ENCODE data around the gene ANAPC13.

ANAPC13 gene

DNA sequence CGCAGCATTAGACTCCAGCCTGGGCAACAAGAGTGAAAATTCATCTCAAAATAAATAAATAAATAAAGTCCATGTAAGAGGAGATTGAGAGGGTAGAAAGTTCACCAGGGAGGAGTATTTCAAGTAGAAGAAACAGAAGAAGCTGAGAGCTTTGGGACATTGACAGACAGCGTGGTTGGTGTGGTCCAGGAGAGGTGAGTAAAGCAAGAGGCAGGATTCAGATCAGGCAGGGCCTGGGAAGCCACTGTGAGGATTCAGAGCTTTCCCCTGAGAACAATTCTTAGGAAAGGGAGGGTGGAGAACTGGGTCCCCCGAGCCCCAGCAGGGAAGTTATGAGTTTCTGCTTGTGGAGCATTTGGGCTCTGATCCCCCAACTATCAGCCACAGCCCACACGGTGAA lies 57.4 kb downstream of the ANAPC13 start:
- no peaks in the 10 kb centered on the region for H3K9me3 ChIP-seq (ENCODE audit: insufficient read depth, low read length)
- no peak for TF ChIP-seq EZH2phosphoT487 (conservative IDR thresholded peaks at IDR 0.05; ENCODE audit: low read length)
- TF ChIP-seq, protein P1, sequence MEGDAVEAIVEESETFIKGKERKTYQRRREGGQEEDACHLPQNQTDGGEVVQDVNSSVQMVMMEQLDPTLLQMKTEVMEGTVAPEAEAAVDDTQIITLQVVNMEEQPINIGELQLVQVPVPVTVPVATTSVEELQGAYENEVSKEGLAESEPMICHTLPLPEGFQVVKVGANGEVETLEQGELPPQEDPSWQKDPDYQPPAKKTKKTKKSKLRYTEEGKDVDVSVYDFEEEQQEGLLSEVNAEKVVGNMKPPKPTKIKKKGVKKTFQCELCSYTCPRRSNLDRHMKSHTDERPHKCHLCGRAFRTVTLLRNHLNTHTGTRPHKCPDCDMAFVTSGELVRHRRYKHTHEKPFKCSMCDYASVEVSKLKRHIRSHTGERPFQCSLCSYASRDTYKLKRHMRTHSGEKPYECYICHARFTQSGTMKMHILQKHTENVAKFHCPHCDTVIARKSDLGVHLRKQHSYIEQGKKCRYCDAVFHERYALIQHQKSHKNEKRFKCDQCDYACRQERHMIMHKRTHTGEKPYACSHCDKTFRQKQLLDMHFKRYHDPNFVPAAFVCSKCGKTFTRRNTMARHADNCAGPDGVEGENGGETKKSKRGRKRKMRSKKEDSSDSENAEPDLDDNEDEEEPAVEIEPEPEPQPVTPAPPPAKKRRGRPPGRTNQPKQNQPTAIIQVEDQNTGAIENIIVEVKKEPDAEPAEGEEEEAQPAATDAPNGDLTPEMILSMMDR (IDR thresholded peaks at IDR 0.05; ENCODE audit: insufficient read depth, low read length, poor library complexity, severe bottlenecking), result no peak
- H3K36me3 ChIP-seq (ENCODE audit: low read length), result no peaks in the 10 kb centered on the region
- no peak overlapping the region for H3K9ac ChIP-seq (ENCODE audit: low read length)
- no peak overlapping the region for H3K27ac ChIP-seq (ENCODE audit: low read depth, low read length)
- no peaks in the 10 kb centered on the region for H3F3A ChIP-seq (ENCODE audit: insufficient read depth)
- H4K20me1 ChIP-seq (ENCODE audit: low read depth, low read length), result no peaks in the 10 kb centered on the region
- H3K4me3 ChIP-seq (ENCODE audit: insufficient read depth, low read length, poor library complexity, severe bottlenecking), result no peak overlapping the region
- H3K27me3 ChIP-seq (ENCODE audit: low read length), result no peaks in the 10 kb centered on the region
- H3K9me2 ChIP-seq (replicated peaks; ENCODE audit: insufficient read depth, low read length), result no peaks in the 10 kb centered on the region
- H3K4me2 ChIP-seq (ENCODE audit: low read depth, low read length, poor library complexity, severe bottlenecking), result no peak overlapping the region
- H2AFZ ChIP-seq (ENCODE audit: low read depth, low read length, severe bottlenecking), result no peak overlapping the region
- no peaks in the 10 kb centered on the region for H3K79me2 ChIP-seq (ENCODE audit: insufficient read depth, low read length)
